Activated T-cell treated with anti-CD3 and anti-CD28 coated beads, Interleukin-2, amount 50 U/mL, for 1 hour (primary cell): Measurements from ENCODE around the gene KCNS1.
"Not testable (repeated sequence)": the region's sequence is repeated elsewhere in the genome, so short reads cannot be mapped to it uniquely, and the experiment has no call there.

Source experiments
- DNase-seq: peaks from one replicate; pipeline ENCODE4 v3.0.0-alpha.2; 2020

Gene KCNS1

DNA sequence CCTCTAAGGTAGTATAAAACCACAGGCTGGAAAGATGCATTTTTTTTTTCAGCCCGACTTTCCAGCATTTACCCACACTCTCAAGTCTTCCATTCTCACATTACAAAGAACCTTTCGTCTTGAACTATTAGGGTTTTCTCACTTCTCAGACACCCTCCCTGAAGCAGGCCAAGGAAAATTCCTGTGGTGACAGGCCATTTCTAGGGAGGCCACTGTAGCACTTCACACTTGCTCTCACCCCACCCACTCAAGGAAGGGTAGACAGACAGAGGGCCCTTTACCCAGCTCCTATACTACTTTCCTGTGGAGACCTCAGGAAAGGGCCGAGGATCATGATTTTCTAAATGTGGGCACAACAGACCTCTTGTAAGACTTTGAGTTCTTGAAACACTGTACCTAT is 27.7 kb downstream of the KCNS1 start:
- no peak for DNase-seq

DNA sequence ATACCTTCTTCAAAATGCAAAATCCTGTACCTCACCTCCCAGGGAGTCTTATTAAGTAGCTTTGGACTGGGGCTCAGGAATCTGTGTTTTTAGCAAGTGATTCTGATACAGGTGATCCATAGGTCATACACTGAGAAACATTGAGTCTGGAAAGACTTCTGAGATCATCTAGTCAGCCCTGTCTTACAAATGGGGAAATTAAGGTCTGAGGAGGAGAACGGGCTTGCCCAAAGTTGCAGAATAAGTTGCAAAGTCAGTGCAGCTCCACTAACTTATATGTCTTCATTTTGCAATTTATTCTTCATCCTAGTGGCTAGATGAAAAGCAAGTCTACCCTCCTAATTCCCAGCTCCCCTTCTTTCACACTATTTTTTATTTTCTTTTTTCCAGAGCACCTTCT is 28.9 kb downstream of the KCNS1 start:
- DNase-seq = no peak

DNA sequence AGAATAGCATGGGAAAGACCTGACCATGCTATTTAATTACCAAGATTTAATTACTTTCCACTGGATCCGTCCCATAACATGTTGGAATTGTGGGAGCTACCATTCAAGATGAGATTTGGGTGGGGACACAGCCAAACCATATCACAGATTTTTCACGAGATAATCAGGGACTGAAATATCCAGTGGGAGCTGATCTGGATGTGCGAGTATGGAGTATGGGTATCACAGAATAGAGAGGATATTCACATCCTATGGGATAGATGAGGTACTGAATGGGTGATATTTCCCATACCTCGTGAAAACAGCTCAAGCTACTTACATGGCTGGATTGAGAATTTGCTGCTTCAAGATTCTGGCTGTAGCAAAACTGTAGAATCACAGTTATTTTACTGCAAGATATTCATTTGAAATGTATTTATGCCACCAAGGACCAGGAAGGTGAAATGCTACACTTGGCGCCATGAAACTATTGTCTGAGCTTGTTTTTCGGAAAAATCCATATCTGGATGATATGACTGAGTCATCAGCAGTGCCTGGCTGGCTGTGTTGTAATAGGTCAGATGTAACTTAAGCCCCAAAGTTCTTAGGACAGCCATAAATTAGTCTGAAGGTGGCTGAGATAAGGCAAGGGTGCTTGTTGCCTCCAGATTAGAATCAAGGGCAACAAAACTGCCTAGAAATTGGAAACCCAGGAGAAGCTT is 29.8 kb downstream of the KCNS1 start:
- no peak for DNase-seq

DNA sequence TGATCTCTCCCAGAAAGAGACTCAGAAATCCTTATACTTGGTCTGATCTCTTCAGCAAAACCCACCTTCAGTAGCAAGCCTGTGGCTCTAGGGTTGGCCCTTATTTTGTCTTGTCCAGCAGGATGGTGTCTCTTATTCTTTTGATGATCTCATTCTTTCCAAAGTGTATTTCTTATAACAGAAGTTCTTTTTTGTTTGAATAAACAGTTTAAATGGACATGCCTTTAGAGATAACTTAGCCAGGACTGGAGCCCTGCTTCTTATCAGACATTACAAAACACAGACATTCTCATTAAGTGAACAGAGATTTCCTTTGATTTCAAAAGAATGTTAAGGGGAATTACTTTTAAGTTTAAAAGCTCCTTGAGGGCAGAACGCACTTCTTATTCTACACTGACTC is 31.7 kb downstream of the KCNS1 start:
- no peak for DNase-seq

DNA sequence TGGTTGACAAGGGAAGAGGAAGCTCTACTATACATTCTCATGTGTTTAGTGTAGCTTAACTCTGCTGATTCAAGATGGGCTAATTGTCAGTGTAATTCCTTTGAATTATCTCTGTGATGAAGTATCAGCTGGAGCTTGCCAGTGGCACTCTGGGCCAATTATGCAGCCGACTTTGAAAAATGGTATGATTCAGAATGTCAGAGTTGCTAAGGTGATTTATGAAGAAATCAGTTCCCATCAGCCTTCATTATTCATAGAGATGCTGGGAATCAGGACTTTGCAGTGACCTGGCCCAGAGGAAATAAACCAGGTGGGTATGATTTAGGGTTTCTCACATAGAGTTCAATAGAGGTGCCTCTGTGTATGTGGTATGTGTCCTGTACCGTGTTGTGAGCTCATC is 33.4 kb downstream of the KCNS1 start:
- DNase-seq = no peak

DNA sequence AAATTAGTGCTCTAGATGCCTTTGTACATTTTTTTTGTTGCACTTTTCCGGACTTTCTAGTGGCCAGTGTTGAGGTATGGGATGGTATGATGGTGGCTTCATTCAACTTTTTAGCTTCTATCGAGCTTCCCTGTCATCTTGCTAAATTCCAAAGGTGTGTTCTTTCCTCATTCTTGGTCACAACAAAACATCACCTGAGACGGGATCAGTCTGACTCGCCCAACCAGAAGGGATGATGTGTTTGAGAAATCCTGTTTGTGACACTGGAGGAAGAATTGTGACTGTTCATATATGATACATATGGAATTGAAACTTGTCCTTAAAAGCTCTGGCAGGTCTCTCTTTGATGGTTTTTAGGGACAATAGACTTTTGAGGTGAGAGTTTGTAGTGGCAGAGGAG is 33.8 kb downstream of the KCNS1 start:
- DNase-seq = no peak

DNA sequence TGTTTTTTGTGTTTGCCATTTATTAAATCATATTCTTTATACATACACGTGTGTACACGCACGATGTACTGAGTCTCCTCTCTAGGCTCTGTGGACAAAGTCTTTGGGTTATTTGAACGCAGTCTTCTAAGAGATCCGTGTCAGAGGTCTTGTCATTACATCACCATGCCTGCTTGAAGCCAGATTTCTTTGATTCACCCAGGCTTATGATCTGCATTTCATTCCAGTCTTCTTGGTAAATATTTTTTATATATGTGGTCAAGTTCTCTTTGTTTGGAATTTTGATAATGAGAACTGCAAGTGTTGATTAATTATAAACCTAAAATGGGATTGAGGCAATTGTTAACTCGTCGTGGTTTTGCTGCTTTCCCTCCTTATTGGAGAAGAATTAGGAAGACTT is 34.6 kb downstream of the KCNS1 start:
- no peak for DNase-seq

DNA sequence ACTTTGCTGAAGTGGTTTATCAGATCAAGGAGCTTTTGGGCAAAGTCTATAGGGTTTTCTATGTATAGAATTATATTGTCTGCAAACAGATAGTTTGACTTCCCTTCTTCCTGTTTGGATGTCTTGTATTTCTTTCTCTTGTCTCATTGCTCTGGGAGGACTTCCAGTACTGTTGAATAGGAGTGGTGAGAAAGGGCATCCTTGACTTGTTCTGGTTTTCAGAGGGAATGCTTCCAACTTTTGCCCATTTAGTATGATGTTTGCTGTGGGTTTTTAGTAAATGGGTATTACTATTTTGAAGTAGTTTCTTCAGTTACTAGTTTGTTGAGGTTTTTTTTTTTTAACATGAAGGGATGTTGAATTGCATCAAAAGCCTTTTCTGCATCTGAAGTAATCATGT is 36.1 kb downstream of the KCNS1 start:
- DNase-seq = no peak

DNA sequence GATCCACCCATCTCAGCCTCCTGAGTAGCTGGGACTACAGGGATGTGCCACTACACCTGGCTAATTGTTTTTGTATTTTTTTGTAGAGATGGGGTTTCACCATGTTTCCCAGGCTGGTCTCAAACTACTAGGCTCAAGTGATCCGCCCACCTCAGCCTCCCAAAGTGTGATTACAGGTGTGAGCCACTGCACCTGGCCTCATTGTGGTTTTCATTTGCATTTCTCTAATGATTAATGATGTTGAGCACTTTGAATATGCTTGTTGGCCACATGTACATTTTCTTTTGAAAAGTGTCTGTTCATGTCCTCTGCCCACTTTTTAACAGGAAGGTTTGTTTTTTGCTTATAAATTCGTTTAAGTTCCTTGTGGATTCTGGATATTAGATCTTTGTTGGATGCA is 37.8 kb downstream of the KCNS1 start:
- not testable (repeated sequence) for DNase-seq

DNA sequence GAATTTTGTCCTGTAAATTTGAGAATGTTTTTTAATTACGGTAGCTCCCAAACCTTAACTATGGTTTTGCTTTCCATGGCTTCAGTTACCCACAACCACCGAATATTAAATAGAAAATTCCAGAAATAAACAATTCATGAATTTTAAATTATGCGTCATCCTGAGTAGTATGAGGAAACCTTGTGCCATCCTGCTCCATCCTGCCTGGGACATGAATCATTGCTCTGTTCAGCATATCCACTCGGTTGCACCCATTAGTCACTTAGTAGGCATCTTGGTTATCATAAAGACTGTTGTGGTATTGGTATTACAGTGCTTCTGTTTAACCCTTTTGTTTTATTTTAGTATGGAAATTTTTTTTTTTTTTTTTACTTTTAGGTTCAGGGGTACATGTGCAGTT is 39.7 kb downstream of the KCNS1 start:
- no peak for DNase-seq

DNA sequence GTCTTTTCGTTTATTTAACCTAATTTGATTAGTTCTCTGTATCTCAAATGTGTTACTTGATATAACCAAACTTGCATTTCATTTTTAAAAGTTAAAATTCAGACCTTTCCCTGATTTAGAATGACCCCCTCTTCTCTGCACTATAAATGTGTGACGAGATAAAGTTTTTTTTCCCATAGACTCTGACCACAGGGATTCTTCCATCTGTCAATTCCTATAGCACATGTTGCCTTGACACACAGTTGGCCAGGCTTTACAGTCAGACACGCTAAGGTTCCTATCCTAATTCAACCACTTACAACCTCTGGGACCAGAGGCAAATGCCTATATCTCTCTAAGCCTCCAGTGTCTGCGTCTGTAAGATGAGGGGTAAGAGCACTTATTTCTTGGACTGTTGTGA is 40.6 kb downstream of the KCNS1 start:
- DNase-seq = no peak

DNA sequence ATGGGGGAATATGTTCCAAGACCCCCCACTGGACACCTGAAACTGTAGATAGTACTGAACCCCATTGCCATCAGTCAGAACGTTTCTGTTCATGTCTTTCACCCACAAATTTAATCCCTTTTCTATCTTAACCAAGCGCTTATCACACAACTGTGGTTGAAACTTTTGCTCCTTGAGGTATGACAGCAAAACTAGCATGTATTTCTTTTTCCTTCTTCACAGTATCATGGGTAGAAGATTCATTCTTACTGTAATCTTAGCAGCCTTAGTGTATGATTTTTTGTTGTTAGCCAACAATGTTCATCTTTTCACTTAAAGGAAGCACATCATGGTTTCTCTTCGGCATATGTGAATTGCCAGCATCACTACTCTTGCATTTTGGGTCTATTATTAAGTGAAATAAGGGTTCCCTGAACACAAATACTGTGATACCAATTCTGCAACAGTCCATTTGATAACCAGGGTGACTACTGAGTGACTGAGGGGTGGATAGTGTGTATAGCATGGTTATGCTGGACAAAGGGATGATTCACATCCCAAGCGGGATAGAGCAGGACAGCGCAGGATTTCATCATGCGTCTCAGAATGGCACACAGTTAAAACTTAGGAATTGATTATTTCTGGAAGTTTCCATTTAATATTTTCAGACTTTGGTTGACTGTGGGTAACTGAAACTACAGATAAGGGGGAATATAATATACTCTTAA is 41.8 kb downstream of the KCNS1 start:
- DNase-seq = no peak

DNA sequence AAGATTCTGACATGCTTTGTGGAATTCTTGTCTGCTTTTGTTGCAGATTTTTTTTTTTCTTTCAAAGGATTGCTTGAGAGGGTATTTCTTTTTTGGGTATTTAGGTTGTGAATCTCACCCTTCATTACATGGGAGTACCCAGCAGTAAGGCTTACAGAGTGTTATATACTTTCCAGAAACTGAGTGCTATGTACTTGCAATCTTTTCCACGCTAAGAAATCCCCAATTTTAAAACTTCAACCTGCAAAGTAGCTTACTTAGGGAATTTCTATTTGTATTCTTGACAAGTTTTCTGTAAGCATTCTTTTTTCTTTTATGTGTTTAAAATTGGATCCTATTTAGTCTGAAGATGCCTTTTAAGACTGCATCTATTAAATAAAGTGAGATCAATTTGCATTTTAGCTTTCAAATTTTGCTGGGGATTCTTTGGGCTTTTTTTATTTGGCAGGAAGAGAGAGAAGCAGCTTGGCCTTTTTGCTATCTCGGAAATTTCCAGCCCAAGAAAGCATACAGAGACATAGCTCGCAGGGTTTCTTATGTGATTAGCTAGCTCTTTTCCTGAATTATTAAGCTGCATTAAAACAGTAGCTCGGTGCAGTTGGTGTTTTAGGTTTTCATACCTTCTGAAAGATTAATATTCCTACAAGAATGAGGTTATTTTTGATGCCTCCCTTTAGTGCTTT is 42.6 kb downstream of the KCNS1 start:
- DNase-seq = no peak

DNA sequence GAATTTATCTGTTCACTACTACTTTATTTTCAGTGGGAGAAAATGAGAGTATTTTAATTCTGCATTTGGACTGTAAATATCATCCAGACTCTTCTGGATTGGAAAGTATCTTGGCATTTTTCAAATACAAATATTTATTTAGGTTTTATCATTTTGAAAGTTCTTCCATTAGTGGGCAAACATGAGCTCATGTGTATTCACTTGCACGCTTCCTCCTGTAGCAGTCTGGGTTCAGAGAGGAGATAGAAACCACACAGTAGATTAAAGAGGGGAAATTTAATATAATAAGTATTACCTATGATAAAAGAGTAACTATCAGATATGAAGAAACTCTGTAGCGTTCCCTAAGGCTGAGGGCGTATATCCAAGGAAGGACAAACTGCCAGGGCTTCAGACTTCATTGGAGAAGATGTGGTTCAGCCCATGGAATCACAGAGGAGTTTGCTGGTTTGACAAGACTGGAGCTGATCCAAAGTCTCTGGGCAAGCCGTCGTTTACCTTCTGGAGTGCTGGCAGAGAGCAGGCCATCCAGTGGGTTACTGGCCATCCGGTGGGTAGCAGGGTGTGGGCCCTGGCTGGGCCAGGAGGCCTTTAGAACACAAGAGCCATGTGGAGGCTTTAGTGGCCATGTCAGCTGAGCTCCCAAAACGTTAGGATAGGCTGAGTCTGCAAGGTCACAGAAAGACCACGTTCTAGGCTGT is 44.3 kb downstream of the KCNS1 start:
- no peak for DNase-seq

DNA sequence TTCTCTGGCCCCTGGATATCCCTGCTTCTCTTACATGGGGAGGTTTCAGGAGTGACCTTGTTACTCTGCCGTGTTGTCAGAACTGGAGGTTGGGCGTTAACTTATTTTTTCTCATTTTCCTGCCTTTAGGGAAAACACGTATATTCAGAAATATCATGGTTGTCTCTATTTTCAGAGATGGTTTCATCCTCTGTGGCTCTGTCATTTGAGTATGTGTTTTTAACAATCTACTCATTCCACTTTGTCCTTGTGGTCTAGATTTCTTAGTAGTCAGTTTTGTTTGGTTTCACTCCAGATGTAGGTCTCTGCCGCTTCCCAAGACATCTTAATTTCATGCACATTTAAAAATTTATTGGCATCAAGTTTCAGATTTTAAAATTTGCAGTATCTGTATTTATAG is 45.9 kb downstream of the KCNS1 start:
- DNase-seq = no peak

DNA sequence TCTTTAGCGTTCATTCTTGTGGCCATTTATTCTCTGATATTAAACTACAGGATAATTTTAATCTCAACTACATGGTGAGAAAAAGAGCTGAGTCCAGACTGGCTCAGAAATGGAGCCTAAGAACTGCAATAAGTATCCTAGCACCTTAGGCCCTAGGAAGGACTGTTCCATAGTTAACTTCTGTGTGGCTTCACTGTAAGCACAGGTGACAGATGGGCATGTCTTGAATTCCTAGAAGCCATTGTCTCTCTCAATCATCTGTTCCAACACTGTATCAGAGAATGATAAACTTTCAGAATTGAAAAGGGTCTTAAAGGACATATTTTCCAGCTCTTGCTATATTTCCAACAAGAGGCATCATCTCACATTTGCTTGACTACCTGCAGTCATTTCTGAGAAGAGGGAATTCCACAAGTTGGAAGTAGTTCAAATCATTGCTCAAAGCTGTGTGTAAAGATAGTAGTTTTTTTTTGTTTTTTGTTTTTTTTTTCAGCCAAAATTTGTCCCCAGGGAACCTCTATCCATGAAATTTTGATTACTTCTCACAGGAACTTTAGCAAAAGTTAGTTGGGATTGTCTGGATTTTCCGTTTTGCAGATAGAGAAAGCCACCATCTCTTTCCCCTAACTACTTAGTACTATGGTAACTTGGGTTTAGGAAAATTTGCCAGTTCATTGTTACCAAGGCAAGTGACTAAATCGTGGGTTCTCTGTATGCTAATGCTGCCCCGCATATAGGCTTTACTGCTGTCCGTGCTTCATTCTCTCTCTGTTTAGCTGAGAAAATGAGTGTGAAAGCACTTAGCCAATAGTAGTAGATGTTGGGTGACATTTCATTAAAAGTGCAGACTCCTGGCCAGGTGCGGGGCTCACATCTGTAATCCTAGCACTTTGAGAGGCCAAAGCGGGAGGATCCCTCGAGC is 47.2 kb downstream of the KCNS1 start:
- no peak for DNase-seq

DNA sequence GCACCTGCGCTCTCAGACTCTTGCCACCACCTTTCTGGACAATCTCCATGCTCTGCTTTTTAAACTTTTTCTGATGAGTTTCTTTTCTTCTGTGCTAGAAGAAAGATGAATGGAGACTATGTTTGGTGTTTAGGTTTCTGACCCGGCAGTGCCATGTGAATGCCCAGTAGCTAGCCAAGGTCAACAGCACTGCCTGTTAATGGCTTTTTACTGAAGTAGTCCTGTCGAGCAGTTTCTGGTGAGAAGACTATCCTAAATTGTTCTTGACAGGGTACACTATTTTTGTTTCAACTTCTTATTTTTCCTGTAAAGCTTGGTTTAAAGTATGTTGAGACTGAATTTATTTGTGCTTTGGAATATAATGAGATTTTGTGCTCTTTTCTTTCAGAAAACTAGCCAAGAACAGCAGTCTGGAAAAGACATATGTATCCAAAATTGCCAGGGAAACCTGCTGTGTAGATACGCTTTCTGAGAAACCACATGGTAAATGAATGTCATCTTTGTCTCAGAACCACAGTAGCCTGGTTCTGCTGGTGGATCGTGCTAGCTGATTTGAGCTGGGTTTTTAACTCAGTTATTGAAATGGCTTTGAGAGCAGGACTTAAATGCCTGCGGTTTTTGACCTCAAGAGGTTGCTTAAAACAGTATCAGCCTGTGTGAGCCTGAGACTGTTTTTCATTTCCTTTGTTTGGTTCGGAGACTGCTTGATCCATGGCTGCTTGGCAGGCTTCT is 48.1 kb downstream of the KCNS1 start:
- DNase-seq = no peak

DNA sequence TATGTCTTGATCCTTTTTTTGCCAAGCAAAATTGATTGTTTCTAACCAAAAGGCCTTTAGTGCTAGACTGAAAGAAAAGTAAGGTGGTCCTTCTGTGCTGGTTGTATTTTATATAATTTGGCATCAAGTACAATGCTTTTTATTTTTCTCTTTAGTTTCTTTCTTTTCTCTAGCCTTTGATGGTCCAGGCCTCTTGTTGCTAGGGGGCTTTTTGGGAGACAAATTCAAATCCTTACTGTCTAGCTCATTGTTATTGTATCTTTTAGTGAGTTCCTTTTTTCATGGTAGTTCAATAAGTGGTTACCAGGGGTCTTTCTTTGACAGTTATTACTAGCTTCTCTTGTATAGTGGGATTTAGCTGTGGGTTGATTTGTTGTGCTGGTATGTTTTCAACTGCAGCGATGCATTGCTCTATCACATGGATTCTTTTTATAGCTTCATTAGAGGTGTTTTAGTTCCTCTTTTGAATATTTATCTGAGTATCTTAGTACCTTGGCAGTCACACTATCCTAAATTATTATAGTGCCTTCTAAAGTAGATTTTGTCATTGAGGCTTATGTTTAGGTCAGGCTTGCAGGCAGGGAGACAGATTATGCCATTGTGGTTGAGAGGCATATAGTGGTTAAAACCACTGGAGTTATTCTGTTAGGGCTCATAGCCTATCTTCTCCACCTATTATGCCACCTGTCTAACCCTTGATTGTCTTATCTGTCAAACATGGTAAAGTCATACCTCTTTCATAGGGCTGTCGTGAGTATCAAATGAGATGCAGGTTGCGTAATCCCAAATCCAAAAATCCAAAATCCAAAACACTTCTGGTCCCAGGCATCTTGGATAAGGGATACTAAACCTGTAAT is 49.5 kb downstream of the KCNS1 start:
- DNase-seq = no peak

DNA sequence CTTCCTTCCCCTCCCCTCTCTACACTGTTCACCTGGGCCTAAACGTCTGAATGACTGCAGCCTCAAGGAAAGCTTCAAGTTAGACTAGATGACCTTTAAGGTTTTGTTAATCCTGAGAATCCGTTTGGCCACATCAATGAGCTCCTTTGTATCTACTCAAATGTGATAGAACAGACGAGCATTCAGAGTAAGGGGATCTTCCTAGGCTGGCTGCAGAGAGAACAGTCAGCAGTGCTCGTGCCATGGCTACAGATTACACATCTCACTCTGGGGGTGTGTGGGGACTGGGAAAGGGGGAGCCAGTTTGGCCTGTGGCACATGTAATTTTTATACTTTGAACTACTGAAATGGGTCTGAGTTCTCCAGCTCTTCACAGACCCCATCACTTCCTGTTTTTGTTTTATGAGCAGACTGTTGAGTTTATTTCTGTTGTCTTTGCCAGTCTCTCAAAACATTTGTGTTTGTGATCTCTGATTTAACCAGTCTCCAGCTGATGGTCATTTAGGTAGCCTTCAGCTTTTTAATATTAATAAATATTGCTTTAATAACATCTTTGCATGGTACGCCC is 50.9 kb downstream of the KCNS1 start:
- no peak for DNase-seq

DNA sequence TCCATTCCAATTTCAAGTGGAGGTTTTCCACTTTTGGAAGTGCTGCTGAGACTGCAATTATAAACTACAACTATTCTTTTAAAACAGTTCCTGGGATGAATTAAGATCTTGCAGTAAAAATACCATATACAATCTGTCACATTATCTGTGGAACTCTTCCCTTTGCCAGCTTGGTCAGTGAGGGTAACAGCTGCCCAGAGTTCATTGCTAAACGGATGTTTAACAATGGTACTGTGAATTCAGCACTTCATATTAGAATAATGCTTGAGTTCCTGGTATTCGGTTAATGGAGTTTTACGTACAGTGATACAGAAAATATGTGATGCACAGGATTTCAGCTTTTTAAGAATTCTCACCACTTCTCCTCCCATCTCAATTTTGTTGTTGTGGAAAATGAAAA is 51.5 kb downstream of the KCNS1 start:
- no peak for DNase-seq
